ENCODE results near the gene EEF1G.
"Not testable (repeated sequence)": the region's sequence is repeated elsewhere in the genome, so short reads cannot be mapped to it uniquely, and the experiment has no call there.

EEF1G gene

DNA sequence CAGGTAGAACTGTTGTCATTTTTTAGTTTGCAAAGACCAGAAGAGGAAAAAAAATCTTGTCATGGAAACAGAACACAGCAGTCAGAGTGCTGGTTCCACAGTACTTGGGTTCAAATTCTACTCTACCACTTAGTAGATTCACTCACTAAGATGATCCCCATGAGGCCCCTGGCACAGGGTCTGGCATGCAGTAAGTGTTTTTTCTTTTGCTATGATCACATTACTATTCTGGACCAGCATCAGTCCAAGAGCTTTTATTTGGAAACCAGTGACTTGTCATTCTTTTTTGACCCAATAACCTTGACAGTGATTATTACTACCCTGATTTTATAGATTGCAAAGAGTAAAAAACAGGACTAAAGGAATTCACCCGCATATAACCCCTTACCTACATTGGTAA is 4.1 kb downstream of the EEF1G start:
- CTCF ChIA-PET, result interaction anchor here (1.0 kb wide), 2 partner anchors 9 to 27 kb away, joined by 3 to 4 read pairs; no protein-coding TSS in a partner anchor
- TF ChIP-seq NFRKB (IDR thresholded peaks at IDR 0.05), result no peak
- no peak for TF ChIP-seq FOXK2 (IDR thresholded peaks at IDR 0.05)
- no peak for TF ChIP-seq ARNT (IDR thresholded peaks at IDR 0.05)
- no peak for TF ChIP-seq FOXA1 (IDR thresholded peaks at IDR 0.05)
- no peak for TF ChIP-seq L3MBTL2 (conservative IDR thresholded peaks at IDR 0.05)
- no peak for TF ChIP-seq SP1 (IDR thresholded peaks at IDR 0.05)
- TF ChIP-seq PKNOX1 (IDR thresholded peaks at IDR 0.05), result no peak
- no peak for TF ChIP-seq LEF1 (IDR thresholded peaks at IDR 0.05; ENCODE audit: borderline replicate concordance)
- TF ChIP-seq ZNF384 (IDR thresholded peaks at IDR 0.05), result no peak
- TF ChIP-seq CTBP1 (IDR thresholded peaks at IDR 0.05; ENCODE audit: borderline replicate concordance), result no peak
- TF ChIP-seq FOXM1 (IDR thresholded peaks at IDR 0.05; ENCODE audit: borderline replicate concordance), result no peak
- no peak for TF ChIP-seq HDGF (IDR thresholded peaks at IDR 0.05; ENCODE audit: borderline replicate concordance)
- TF ChIP-seq BHLHE40 (IDR thresholded peaks at IDR 0.05; ENCODE audit: borderline replicate concordance), result no peak
- TF ChIP-seq ELF4 (IDR thresholded peaks at IDR 0.05), result no peak
- TF ChIP-seq SUZ12 (IDR thresholded peaks at IDR 0.05), result no peak
- no peak for TF ChIP-seq TARDBP (IDR thresholded peaks at IDR 0.05)
- no peak for DNase-seq (ENCODE audit: extremely low spot score)
- POLR2A ChIA-PET, result interaction anchor here (0.7 to 1.4 kb wide), 4 partner anchors 14 to 176 kb away, joined by 3 to 5 read pairs (median 3); partner anchors contain the start of genes TUT1 and UQCC3

DNA sequence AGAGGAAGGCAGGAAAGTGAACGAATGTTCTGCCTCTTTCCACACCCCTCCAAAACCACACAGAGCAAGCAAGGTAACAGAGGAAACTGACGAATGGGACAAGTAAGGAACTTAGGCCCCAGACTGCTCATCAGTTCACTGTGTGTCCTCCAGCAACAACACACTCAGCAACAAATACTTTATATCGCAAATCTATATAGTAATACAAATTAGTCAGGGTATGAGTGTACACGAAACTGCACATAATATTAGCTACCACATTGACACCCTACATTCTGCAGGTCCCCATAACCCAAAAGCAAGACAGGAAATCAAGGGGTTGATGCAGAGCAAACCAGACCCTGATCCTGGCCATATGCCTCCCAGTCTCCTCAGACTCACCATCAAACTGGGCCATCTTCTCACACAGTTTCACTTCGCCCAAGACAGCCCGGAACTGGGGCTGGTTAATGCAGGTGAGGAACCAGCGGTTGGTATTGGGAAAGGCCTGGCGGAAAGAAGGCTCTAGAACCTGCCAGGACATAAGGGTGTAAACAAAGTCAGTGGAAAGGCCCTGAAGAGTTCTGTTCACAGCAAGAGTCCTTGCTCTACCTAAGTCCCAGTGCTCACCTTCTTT is 6.6 kb downstream of the EEF1G start:
- ChIA-PET POLR2A (interaction anchor here (1.1 kb wide), 1 partner anchor 10 kb away, joined by 3 read pairs; no protein-coding TSS in a partner anchor), CTCF (no interaction called here)
- no peak for DNase-seq (ENCODE audit: extremely low spot score)
- TF ChIP-seq ARNT (IDR thresholded peaks at IDR 0.05), result no peak
- TF ChIP-seq BHLHE40 (IDR thresholded peaks at IDR 0.05; ENCODE audit: borderline replicate concordance), result no peak
- TF ChIP-seq FOXM1 (IDR thresholded peaks at IDR 0.05; ENCODE audit: borderline replicate concordance), result no peak
- TF ChIP-seq SUZ12 (IDR thresholded peaks at IDR 0.05), result no peak
- TF ChIP-seq TARDBP (IDR thresholded peaks at IDR 0.05), result no peak

DNA sequence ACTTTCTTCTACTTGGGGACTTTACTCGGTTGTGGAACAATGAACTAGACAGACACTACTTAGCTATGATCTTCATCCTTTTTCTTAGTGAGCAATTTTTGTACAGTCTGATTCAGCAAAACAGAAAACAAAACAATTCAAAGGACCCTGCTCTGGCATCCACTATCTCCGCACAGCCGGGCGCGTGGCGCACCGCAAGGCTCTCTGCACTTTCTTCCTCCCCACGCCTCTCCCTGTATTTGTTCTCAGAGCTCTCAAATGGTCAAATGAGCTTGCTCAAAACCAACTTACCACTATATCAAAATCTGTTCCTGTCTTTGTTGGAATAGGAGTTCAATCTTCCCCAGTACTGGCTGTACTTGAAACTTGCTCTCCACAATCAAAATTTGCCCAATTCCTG is 7.4 kb downstream of the EEF1G start:
- ChIA-PET POLR2A (interaction anchor here (1.0 to 4.2 kb wide), 3 partner anchors 7 to 45 kb away, joined by 3 to 37 read pairs (median 6); partner anchors contain the start of genes EEF1G and TUT1), CTCF (no interaction called here)
- no peak for DNase-seq (ENCODE audit: extremely low spot score)
- TF ChIP-seq BHLHE40 (IDR thresholded peaks at IDR 0.05; ENCODE audit: borderline replicate concordance), result no peak

GRCh38 chr11:62565100-62565802 is 8.4 kb downstream of the EEF1G start:
- CTCF ChIA-PET, result no interaction called here
- POLR2A ChIA-PET, result interaction anchor here (1.8 to 4.2 kb wide), 2 partner anchors 8 to 26 kb away, joined by 6 to 37 read pairs; partner anchors contain the start of genes EEF1G and TUT1

GRCh38 chr11:62561677-62562230 is 11.9 kb downstream of the EEF1G start:
- ChIA-PET POLR2A (interaction anchor here (1.3 to 4.2 kb wide), 4 partner anchors 12 to 137 kb away, joined by 3 to 37 read pairs (median 4); partner anchors contain the start of genes AHNAK and EEF1G), CTCF (interaction anchor here (1.2 to 2.4 kb wide), 4 partner anchors 12 to 137 kb away, joined by 5 to 12 read pairs (median 8); partner anchors contain the start of genes EEF1G and TUT1)
- not testable (repeated sequence) for DNase-seq (ENCODE audit: extremely low spot score)

More at GRCh38 chr11:62565100-62565802, 8.4 kb downstream of the EEF1G start:
- DNase-seq (ENCODE audit: extremely low spot score), result no peak
- TF ChIP-seq PKNOX1 (IDR thresholded peaks at IDR 0.05) (no peak), LEF1 (IDR thresholded peaks at IDR 0.05; ENCODE audit: borderline replicate concordance) (no peak), FOXM1 (IDR thresholded peaks at IDR 0.05; ENCODE audit: borderline replicate concordance) (no peak), FOXK2 (IDR thresholded peaks at IDR 0.05) (no peak), ZNF384 (IDR thresholded peaks at IDR 0.05) (no peak)

DNA sequence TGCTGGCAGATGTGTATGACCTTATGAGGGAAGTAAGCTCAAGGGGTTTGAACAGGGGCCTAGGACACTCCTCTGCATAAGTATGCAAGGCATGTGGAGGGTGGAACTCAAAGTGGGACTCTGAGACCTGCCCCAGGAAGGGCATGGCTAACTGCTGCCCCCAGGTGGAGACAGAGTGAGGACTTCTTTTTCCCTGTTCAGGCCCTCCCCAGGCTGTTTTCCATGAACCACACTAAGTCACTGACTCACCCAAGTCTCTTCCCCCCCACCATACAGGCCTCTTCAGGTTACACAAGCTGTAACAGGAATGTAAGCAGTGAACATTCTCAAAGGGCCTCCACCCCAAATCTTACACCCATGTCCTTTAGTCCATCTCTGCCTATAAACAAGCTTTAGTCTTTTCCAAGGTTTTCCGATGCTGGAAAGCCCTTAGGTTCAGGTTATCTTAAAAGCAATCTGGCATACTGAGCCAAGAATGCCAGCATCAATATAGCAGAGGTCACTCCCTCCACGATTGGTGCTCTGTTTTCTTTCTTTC is 13.1 kb downstream of the EEF1G start:
- DNase-seq (ENCODE audit: extremely low spot score), result peak; percentile 71
- CTCF ChIA-PET, result interaction anchor here (0.7 to 2.4 kb wide), 10 partner anchors 9 to 166 kb away, joined by 3 to 12 read pairs (median 6); partner anchors contain the start of genes AHNAK, EEF1G and TUT1
- TF ChIP-seq BHLHE40 (IDR thresholded peaks at IDR 0.05; ENCODE audit: borderline replicate concordance) (no peak), ELF4 (IDR thresholded peaks at IDR 0.05) (peak; percentile 24; the same call in 1 of the 2 replicates), CTBP1 (IDR thresholded peaks at IDR 0.05; ENCODE audit: borderline replicate concordance) (no peak), FOXM1 (IDR thresholded peaks at IDR 0.05; ENCODE audit: borderline replicate concordance) (no peak), FOXK2 (IDR thresholded peaks at IDR 0.05) (no peak), NFRKB (IDR thresholded peaks at IDR 0.05) (no peak), LEF1 (IDR thresholded peaks at IDR 0.05; ENCODE audit: borderline replicate concordance) (no peak), SP1 (IDR thresholded peaks at IDR 0.05) (no peak)
- POLR2A ChIA-PET, result interaction anchor here (0.8 to 4.9 kb wide), 8 partner anchors 13 to 193 kb away, joined by 3 to 40 read pairs (median 4); partner anchors contain the start of genes AHNAK, C11orf98, CSKMT and EEF1G

- POLR2A ChIA-PET, result interaction anchor here (1.0 to 4.9 kb wide), 4 partner anchors 14 to 194 kb away, joined by 3 to 40 read pairs (median 6); partner anchors contain the start of genes EEF1G, TUT1 and ZBTB3
- DNase-seq (ENCODE audit: extremely low spot score), result not testable (repeated sequence)
- CTCF ChIA-PET, result interaction anchor here (0.9 to 2.4 kb wide), 5 partner anchors 13 to 165 kb away, joined by 3 to 9 read pairs (median 5); partner anchors contain the start of genes AHNAK and EEF1G
Measured at GRCh38 chr11:62559626-62560025, 14.1 kb downstream of the EEF1G start.
